ENCODE data around the gene ARID1A. TPM values are rescaled to one million over a fixed set of nuclear protein-coding genes. Genes with fewer than 3 reads are reported as not detected.

Gene ARID1A
- total and polyA plus RNA-seq, 2 donors (not counting 3 experiments of a cell fraction or from before 2014, with no cell fraction given), result 36.9 to 77.2 TPM

GRCh38 chr1:26827106-26827604, 131.3 kb downstream of the ARID1A start:
- CTCF ChIA-PET, result no interaction called here
- no peak overlapping the region for H3K27ac ChIP-seq (ENCODE audit: insufficient read depth, low read depth, low read length)
- H3K79me2 ChIP-seq (ENCODE audit: control insufficient read depth, insufficient read depth, low read length), result peaks cover 26% of the 10 kb centered on the region
- H3K4me1 ChIP-seq (ENCODE audit: control insufficient read depth, extremely low read depth, insufficient read depth, low read length), result peaks cover 11% of the 10 kb centered on the region
- peak overlapping the region; percentile 80 for H3K4me2 ChIP-seq (ENCODE audit: insufficient read depth, low read length)
- BruUV-seq (replicated peaks), result no TSS peak
- no peak for DNase-seq (ENCODE audit: low read depth, low spot score)
- no peaks in the 10 kb centered on the region for H3K27me3 ChIP-seq (ENCODE audit: control insufficient read depth in 2 of 2, insufficient read depth in 2 of 2, low read length in 2 of 2)
- no peak for FAIRE-seq
- no peaks in the 10 kb centered on the region for H3K9me3 ChIP-seq (replicated peaks; ENCODE audit: control insufficient read depth, insufficient read depth, low read length)
- no peaks in the 10 kb centered on the region for H4K20me1 ChIP-seq (replicated peaks; ENCODE audit: control insufficient read depth, extremely low read depth, insufficient read depth, low read length)
- peak overlapping the region; percentile 68 for H2AFZ ChIP-seq (ENCODE audit: low read depth, low read length)
- TF ChIP-seq POLR2AphosphoS5 (IDR thresholded peaks at IDR 0.05; ENCODE audit: insufficient read depth, low read depth, low read length), result no peak
- dilution Hi-C loops (cut with MboI; ENCODE audit: extremely low pct_ligation_motif_present, low sequenced_read_pairs), result no loop called here
- POLR2A ChIA-PET, result no interaction called here
- intact Hi-C loops (cut with micrococcal nuclease), result loop anchor here (1.0 kb wide), 1 partner anchor 164 kb away; no protein-coding TSS in a partner anchor
- peak overlapping the region; percentile 11 for H3K9ac ChIP-seq (replicated peaks; ENCODE audit: extremely low read depth, insufficient read depth, low read length)
- H3K36me3 ChIP-seq (ENCODE audit: control insufficient read depth in 2 of 2, extremely low read depth in 1 of 2, insufficient read depth in 2 of 2, low read length in 2 of 2), result peaks cover 0 to 3% of the 10 kb centered on the region in 2 experiments
- H3K9me1 ChIP-seq (replicated peaks; ENCODE audit: control insufficient read depth, extremely low read depth, insufficient read depth, low read length), result no peaks in the 10 kb centered on the region
- H3K4me3 ChIP-seq (replicated peaks in 1 of 3; ENCODE audit: insufficient read depth in 1 of 3, low read depth in 1 of 3, low read length in 3 of 3), result peak overlapping the region; percentile 60 to 93 (median 73)

GRCh38 chr1:26827663-26828062, 131.8 kb downstream of the ARID1A start:
- Histone ChIP-seq H3K9me3 (replicated peaks; ENCODE audit: control insufficient read depth, insufficient read depth, low read length) (no peaks in the 10 kb centered on the region), H3K9ac (replicated peaks; ENCODE audit: extremely low read depth, insufficient read depth, low read length) (peak overlapping the region; percentile 11), H3K27me3 (ENCODE audit: control insufficient read depth in 2 of 2, insufficient read depth in 2 of 2, low read length in 2 of 2) (no peaks in the 10 kb centered on the region), H3K36me3 (ENCODE audit: control insufficient read depth in 2 of 2, extremely low read depth in 1 of 2, insufficient read depth in 2 of 2, low read length in 2 of 2) (peaks cover 0 to 8% of the 10 kb centered on the region in 2 experiments), H3K9me1 (replicated peaks; ENCODE audit: control insufficient read depth, extremely low read depth, insufficient read depth, low read length) (no peaks in the 10 kb centered on the region), H3K27ac (ENCODE audit: insufficient read depth, low read depth, low read length) (no peak overlapping the region), H2AFZ (ENCODE audit: low read depth, low read length) (no peak overlapping the region), H3K4me3 (replicated peaks in 1 of 3; ENCODE audit: insufficient read depth in 1 of 3, low read depth in 1 of 3, low read length in 3 of 3) (peak overlapping the region; percentile 60 to 93 (median 73)), H3K4me1 (ENCODE audit: control insufficient read depth, extremely low read depth, insufficient read depth, low read length) (peaks cover 11% of the 10 kb centered on the region), H4K20me1 (replicated peaks; ENCODE audit: control insufficient read depth, extremely low read depth, insufficient read depth, low read length) (no peaks in the 10 kb centered on the region), H3K79me2 (ENCODE audit: control insufficient read depth, insufficient read depth, low read length) (peaks cover 26% of the 10 kb centered on the region), H3K4me2 (ENCODE audit: insufficient read depth, low read length) (peak overlapping the region; percentile 80)
- TF ChIP-seq EZH2 (IDR thresholded peaks at IDR 0.05; ENCODE audit: borderline replicate concordance, low read depth, low read length, severe bottlenecking), result no peak
- no peak for TF ChIP-seq GATA2 (IDR thresholded peaks at IDR 0.05; ENCODE audit: insufficient read depth, insufficient read length, low read depth, low read length)
- TF ChIP-seq POLR2AphosphoS5 (IDR thresholded peaks at IDR 0.05; ENCODE audit: insufficient read depth, low read depth, low read length), result no peak
- no peak for TF ChIP-seq POLR2A (IDR thresholded peaks at IDR 0.05; ENCODE audit: low read depth, low read length)
- TF ChIP-seq MAX (IDR thresholded peaks at IDR 0.05; ENCODE audit: insufficient read depth, insufficient read length), result no peak
- TF ChIP-seq FOS (IDR thresholded peaks at IDR 0.05; ENCODE audit: borderline replicate concordance, insufficient read depth, low read length), result no peak
- no peak for TF ChIP-seq MYC (IDR thresholded peaks at IDR 0.05; ENCODE audit: low read depth, low read length)
- TF ChIP-seq CTCF (IDR thresholded peaks at IDR 0.05; ENCODE audit: extremely low read depth in 1 of 2, insufficient read depth in 1 of 2, low read depth in 1 of 2, low read length in 2 of 2), result no peak
- TF ChIP-seq JUN (IDR thresholded peaks at IDR 0.05; ENCODE audit: borderline replicate concordance, insufficient read depth, insufficient read length, low read depth), result no peak
- dilution Hi-C loops (cut with MboI; ENCODE audit: extremely low pct_ligation_motif_present, low sequenced_read_pairs), result no loop called here
- CTCF ChIA-PET, result no interaction called here
- TSS peak; percentile 22 for BruUV-seq (replicated peaks)
- POLR2A ChIA-PET, result no interaction called here
- intact Hi-C loops (cut with micrococcal nuclease), result loop anchor here (1.0 kb wide), 1 partner anchor 164 kb away; no protein-coding TSS in a partner anchor
- DNase-seq (ENCODE audit: low read depth, low spot score), result no peak
- no peak for FAIRE-seq
